NK-92 treated with Interleukin-12 subunit alpha and Interleukin-12 subunit beta, amount 100 ng/mL, for 24 hours (cell line): ENCODE measurements around the gene KLC3.

Experiments used
- DNase-seq: peaks from one replicate; lab custom pipeline; 2025; lab: John Stamatoyannopoulos, UW

KLC3 gene

DNA sequence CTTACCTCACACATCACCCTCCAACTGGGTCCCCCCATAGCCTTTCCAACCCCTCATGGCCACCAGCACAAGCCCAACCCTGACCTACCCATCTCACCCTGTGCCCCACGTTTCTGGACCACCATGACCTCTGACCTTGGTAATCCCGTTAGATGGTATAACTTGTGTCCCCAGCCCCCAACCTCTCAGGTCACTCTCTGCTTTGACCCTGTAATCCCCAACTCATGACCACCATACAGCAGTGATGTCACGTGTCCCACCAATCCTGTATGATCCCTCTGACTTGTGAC lies 8.5 kb downstream of the KLC3 start:
- DNase-seq: no peak

DNA sequence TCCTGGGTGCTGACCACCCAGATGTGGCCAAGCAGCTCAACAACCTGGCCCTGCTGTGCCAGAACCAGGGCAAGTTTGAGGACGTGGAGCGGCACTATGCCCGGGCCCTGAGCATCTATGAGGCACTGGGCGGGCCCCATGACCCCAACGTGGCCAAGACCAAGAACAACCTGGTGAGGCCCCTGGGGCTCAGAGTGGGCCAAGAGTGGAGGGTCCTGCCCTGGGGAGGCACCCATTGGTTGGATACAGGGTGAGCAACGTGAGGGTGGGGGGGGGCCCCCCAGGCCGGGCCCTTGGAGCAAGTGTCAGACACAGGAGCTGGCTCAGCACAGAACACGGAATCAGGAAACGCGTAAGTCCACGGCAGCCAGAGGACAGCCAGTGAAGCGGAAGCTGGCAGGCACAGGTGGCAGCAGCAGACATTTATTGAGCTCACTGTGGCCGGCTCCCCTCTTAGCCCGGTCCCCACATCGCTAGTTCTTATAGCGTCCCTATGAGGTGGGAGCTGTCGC lies 8.9 kb downstream of the KLC3 start:
- DNase-seq: no peak

DNA sequence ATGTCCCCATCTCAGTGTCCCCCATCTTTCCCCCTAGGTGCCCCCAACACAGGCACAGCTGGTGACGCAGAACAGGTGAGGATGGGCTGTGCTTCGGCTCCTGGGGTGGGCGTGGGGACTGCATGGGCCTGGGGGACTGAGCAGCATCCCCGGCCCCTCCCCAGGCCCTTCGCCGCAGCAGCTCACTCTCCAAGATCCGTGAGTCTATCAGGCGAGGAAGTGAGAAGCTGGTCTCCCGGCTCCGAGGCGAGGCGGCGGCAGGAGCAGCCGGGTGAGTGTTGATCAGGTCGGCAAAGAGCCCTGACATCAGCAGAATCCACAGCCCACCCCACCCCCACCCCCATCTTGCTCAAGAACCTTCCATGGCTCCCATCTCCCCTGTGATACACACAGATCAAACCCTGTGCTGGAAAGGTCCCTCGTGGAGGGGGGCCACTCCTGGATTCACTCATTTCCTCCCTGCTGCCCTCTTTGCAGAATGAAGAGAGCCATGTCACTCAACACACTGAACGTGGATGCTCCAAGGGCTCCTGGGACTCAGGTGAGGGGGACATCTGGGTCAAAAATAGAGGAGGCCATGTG lies 10.0 kb downstream of the KLC3 start:
- DNase-seq: no peak

DNA sequence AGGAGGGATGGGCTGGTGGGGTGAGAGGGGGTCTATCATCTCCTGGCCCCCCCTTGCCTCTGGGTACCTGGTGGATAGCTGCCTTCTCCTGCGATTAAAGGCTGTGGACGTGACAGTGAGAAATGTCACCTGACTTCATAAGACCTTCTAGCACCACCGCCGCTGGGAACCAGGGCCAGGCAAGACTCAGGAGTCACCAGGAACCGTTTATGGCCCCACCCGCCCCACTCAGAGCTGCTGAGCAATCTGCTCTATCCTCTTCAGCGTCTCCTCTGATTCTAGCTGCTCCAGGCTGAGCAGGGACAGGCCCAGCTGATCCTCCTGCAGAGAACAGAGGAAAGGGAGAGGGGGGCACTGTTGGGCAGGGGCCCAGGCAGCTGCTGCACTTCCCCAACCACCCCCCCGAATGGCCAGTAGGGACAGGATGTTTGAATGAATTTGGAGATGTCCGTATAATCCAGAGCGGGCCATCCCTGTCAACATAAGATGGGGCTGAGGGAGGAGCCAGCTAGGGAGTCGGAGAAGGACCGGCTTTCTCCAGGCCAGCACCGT lies 10.9 kb downstream of the KLC3 start:
- DNase-seq: no peak

DNA sequence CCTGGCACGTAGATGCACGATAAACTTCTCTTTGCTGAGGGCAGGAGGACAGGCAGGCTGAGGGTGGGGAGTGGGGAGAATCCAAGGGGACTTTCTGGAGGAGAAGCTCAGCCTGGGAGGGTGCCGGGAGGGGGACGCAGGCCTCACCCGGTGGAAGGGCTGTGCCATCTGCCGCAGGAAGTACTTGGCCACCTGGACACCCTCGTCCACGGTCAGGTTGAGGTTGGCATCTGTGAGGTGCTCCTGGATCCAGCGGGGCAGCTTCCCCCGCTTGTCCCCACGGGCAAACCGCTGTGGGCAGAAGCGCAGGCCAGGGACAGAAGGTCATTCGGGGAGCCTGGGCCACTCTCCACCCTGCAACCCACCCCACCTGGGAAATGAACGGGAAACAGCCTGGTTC lies 11.5 kb downstream of the KLC3 start:
- DNase-seq: no peak

DNA sequence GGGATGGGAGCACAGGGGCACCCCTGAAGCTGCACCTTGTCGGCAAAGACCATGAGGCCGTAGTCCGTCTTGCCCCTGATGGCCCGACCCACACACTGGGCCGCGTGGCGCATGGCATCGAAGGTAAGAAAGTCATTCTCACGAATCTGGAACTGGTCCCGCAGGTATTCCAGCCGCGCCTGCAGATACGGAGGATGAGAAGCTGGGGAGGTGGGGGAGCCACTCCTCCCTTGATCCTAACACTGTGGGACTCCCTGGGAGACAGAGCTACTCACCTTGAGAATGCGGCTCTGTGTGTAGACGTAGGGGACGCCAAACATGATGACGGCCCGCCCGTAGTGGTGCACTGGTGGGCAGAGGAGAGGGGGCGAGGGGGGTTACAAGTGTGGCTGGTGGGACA lies 11.9 kb downstream of the KLC3 start:
- DNase-seq: no peak

DNA sequence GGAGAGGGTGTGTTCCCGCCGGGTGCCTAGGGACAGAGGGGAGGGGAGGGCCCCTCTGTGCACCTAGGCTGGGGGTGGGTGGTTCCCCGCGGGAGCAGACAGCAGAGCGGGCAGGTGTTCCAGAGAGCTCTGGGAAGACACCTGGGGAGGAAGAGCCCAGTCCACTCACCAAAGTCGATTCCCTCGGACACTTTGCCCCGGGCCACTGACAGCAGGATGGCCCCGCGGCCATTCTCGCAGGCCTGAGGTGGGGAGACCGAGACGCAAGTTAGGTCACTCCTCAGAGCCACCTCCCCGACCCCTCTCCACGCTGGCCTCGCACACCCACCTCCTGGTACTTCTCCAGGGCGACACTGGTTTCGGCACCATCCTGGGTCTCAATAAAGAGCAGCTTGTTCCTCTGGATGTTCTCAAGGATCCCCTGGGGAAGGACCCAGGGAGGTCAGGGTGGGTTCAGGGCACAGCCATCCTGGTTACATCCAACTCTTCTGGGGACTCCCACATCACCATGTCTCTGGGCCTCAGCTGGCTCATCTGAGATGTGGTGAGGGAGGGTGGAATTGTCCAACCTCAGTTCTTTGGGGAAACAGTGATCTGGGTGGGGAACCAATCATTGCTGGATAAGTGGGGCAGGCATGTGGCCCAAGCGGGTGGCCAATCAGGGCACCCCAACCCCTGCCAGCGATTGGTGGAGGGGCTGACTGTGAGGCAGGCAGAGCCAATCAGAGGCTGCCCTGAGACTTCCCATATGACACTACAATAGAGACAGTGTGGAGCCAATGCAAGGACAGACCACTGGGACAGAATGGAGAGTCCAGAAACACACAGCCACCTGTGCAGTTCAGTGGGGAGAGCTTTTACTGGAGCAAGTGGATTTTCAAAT lies 12.6 kb downstream of the KLC3 start:
- DNase-seq: no peak

DNA sequence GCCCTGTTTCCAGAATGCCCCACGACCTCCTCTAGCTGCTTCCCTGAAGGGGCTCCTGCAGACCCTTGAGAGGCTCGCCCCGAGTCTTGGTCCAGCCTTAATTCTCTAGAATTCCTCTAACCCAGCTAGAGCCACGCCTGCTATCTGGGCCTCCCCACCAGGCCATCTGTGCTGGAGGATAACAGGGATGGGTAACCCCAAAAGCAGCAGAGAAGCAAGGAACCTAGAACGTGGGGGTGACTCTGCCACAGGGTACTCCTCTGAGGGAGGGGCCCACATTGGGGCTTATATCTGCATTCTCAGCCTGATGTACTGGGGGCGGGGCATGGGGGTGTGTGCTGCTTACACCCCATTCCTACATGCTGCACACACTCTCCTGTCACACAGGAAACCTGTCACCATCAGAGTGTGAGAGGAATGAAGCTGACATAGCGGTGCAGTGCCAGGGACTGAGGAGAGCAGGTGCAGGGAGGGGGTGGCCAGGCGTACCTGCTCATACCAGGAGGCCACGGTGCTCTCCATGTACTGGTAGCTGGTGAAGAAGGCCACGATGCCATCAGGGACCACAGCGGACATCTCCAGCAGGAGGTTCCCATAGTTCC lies 13.8 kb downstream of the KLC3 start:
- no peak for DNase-seq

DNA sequence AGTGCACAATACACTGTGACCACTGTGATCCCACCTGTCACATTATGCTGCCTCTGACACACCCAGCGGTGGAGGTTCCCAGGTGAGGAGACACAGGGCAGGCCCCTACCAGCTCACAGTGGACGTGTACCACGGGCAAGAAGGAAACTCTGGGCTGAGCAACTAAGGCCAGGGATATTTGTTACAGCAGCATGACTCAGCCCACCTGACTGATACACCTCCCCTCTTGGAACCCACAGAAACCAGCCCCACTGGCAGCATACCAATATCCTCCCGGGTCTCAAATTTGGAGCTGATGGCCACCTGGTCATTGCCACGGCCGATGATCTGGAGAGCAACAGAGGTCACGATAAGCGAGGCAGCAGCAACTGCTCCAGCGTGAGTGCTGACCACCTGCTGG lies 14.9 kb downstream of the KLC3 start:
- no peak for DNase-seq

DNA sequence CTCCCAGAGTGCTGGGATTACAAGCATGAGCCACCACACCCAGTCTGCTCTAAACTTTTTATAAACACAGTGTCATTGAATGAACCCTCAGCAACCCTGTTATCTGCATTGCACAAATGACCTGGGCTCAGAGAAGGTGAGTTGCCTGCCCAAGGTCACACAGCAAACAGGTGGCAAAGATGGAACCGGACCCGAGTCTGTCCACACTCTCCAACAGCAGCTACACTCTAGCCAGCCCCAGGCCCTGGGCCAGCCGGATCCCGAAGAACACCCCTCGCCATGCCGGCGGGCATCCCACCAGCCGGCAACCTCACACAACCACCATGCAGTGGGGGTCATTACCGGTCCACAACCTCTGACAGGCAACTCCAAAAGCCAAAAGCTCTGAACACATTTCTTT lies 15.4 kb downstream of the KLC3 start:
- no peak for DNase-seq

DNA sequence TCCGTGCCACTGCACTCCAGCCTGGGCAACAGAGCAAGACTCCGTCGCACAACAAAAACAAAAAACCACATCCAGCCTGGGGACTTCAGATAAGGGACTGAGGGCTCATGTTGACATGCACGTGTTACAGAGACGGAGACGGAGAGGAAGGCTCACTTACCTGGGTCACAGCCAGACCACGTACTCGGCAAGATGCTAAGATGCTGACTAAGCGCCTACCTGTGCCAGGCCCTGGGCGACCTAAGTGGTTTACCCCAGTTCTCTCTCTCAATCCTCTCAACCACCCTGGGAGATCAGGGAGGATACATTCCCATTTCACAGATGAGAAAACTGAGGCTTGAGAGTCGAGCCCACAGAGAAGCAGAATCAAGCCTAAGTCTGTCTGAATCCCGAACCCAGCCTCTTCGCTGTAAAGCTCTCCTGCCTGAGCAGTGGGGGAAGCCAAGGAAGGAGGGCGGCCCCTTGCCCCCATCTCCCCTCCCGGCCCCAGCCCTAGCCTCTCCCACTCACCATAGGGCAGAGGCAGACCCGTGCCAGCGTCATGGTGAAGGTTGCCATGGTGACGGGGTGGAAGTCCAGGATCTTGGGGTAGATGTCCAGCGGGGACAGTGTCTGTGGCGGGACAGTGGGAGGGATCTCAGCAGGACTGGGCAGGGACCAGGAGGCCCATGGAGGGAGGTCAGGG lies 16.4 kb downstream of the KLC3 start:
- no peak for DNase-seq

DNA sequence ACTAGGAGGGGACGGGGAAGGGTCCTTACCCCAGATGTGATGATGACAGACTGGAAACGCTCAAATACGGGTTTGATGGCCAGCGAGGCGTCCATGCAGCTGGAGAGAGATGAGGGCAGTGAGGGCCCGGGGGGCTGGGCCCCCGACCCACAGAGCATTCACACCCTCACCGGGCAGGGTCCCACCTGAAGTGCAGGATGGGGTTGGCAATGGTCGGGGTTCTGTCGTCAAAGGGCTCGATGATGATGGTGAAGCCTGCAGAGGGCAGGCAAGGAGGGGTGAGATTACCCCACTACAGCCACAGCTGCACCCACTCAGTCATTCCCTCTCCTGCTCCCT lies 16.9 kb downstream of the KLC3 start:
- no peak for DNase-seq

DNA sequence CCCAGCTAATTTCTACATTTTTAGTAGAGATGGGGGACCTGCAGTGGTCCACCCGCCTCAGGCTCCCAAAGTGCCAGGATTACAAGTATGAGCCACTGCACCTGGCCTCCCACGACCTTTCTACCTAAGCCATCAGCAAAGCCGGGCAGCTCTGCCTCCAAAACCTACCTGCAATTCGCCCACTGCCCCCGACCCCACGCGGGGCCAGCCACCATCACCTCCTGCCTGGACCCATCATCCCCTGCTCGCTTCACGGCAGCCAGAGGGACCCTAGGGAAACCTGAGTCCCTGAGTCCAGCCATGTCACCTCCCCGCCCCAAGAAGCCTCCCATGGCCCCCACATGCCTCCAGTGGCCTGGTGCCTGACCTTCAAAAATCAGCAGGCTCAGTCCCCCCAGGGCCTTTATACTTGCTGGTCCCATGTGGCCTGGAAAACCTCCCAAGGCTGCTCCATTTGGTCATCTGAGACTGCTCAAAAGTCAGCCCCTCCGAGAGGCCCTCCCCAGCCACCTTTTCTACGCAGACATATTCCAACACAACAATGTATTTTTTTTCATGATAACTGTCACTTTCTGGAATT lies 17.8 kb downstream of the KLC3 start:
- no peak for DNase-seq

DNA sequence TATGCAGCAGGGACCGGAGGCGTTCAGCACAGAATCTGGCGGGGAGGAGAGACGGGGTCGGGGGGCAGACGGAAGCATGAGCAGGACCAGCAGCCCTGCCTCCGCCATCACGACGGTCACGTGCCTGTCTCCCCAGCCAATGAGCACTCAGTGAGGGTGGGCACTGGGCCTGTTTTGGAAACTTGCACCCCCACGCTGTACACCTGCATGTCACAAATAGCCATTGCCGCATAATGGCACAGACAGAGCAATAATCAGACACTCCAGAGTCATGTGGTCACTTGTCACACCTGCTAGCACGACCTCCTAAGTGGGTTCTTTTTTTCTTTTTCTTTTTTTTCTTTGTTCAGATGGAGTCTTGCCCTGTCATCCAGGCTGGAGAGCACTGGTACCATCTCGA lies 21.1 kb downstream of the KLC3 start:
- DNase-seq: no peak

DNA sequence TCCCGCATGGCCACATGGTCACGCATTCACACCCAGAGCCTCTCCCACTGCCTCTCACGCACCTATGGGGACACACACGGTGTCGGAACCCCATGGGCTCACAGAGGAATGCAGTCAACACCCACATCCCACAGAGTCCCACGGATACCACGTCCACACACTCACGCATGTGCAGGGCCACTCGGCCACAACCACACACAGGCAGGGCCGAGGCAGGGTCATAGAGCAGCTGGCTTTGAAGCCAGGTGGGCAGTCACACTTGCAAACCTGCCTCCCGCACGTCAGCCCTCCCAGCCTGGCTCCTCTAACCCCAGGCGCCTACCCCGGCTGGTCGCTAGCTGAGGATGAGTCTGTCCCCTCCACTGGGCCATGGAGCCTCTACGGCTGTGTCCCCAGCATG lies 21.7 kb downstream of the KLC3 start:
- DNase-seq: no peak

DNA sequence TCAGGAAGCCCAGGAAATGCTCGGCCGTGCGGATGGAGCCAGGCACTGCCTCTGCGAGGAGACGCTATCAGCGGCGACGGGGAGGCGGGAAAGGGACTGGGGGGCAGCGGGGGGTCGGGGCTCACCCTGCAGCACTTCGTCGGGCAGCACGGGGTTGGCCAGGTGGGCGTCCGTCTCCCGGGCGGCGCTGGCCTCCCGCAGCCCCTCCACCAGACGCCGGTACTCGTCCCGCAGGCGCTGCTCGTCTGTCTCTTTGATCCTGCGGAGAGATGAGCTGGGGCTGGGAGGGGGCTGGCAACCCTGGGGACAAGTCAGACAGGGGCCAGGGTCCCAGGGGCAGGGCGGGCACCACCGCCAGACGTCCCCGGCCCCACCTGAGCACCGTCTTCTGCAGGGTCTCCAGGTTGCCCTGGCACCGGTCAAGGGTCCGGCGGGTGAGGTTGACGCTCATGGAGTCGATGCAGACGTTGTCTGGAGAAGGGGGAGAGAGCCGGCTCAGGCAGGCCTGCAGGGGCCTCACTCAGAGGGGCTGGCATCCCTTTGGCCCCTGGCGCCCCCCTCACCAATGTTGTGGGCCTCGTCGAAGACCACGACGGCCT lies 23.4 kb downstream of the KLC3 start:
- no peak for DNase-seq

DNA sequence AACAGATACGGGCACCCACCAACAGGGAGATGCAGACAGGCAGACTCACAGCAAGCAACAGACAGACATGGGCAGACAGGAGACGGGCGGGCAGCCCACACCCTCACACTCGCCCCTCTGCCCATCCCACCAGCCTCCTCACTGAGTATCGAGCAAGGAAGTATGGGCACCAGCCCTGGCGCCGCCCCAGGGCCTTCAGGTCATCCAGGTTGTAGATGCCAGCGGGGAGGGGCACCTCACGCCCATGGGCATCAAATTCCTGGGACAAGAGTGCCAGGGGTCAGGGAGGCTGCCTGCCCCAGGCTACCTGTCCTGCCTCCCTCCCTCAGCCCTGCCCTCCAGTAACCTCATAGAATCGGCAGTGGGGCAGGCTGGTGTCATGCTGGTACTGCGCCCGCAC lies 24.1 kb downstream of the KLC3 start:
- no peak for DNase-seq

DNA sequence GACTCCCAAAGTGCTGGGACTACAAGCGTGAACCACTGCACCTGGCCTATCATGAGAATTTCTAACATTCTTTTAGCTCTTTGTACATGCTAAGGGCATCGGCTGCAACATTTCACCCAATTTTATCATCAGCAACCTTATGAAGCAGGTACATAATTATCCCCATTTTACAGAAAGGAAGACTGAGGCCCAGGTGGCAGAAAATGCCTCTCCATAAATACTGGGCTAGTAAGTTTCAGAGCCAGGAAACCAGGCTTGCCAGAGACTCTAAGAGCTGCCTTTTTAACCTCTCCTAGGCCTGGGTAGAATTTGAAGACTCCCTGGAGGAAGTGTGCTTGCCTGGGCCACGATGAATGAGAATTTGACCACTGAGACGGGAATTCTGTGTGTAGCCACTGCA lies 27.6 kb downstream of the KLC3 start:
- no peak for DNase-seq

DNA sequence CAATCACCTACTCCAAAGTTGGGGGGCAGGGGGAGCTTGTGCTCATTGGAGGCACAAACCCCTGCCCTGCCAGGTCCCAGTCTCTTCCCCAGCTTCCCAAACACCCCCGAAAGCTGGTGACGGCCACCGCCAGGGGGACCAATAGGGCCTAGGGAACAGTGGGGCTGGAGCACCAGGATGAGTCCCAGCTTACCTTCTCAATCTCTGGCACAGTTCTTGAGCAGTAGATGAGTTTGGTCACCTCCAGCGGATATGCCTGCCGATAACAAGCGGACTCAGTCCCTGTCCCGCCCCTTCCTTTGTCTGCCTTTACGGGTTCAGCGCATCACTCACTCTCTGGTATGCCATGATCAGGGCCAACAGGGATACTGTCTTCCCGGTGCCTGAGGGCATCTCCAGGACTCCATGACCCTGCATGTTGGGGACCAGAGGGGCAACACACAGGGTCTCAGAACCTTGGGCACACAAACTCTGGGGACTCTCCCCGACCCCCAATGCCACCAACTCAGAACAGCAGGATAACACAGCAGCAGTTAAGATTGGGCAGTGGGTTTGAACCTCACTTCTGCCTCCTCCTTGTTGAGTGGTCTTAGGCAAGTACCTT lies 28.3 kb downstream of the KLC3 start:
- DNase-seq: no peak

DNA sequence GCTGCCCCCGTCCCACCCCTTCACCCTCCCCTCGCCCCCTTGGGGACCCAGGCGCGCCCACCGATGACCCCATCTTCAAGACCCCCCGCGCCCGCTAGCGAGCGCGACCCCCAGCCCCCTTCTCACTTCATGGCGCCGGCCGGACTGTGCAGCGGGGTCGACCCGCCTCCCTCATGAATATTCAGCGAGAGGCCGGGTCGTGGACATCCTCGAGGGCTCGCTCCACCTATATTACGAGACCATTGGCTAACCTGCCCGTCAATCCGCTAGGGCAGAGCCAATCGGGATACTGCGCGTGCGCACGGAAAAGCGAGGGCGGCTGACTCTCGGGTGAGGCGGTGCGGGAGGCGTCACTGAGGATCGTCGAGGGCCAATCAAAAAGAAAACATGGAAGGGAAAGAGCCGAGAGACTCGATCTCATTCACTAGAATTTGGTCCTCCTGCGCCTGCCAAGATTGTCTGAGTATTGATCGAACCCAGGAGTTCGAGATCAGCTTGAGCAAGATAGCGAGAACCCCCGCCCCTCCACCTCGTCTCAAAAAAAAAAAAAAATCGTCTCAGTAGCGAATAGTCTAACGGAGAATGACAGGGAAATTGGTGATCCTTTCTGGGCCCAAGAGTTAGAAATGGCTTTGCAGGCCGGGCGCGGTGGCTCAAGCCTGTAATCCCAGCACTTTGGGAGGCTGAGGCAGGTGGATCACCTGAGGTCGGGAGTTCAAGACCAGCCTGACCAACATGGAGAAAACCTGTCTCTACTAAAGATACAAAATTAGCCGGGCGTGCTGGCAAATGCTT lies 30.1 kb downstream of the KLC3 start, which contains the start of gene ERCC2:
Gene ERCC2 (minus strand): TSS at position 164 of the 795 bp plus-strand sequence. CDS start 33 bp downstream, at position 131.
- peak; percentile 96 for DNase-seq
